Left renal cortex interstitium (tissue), 4 donors: ENCODE measurements around the gene PEX26. TPM values are rescaled to one million over a fixed set of nuclear protein-coding genes. Genes with fewer than 3 reads are reported as not detected.

Experiments used
- DNase-seq, 4 donors: peaks; one replicate each; pipeline ENCODE4 v3.0.0-alpha.2; 2013; ENCODE audit warnings: low read depth in 4 of 4, low spot score in 2 of 4, missing footprints in 1 of 4
- polyA plus RNA-seq, 4 donors: library from polyadenylated mRNA; unstranded; fragments of 120-200 nt; gene quantifications; one replicate each; pipeline ENCODE4 v1.2.1, GENCODE V29; 2013; ENCODE audit not compliant: insufficient read length in 4 of 4

Gene PEX26
- polyA plus RNA-seq, 4 donors: 25.5 to 38.3 (median 34.3) TPM

DNA sequence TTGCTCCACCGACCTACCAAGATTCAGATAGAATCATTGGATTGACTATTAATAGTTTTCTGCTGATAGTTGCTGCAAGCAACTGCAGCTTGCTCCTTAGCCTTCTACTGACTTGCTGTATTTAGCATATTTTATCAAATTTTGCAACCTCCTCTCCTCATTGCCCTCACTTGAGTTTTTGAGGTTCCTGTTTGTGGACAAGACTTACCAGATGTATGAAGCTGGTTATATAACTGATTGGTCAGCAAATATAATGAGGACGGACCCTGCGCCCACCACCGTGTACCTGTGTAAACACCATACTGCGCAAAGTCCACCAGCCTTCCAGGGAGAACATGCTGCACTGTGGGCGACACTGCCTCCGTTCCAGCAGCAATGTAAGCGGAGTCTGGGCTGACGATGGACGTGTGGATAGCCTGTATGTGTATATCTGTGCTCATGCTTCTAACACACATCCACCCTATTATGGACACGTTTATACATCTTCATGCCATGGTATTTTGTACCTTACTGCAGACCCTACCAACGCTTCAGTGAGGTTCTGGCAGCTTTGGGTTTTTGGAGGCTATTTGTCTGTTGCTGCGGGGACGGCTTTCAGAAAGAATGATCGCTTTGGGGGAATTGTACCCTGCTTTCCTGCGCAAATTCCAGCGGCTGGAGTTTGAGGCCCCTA lies 70.6 kb downstream of the PEX26 start:
- DNase-seq: no peak

GRCh38 chr22:18152519-18152918 lies 74.7 kb downstream of the PEX26 start:
- DNase-seq: no peak

DNA sequence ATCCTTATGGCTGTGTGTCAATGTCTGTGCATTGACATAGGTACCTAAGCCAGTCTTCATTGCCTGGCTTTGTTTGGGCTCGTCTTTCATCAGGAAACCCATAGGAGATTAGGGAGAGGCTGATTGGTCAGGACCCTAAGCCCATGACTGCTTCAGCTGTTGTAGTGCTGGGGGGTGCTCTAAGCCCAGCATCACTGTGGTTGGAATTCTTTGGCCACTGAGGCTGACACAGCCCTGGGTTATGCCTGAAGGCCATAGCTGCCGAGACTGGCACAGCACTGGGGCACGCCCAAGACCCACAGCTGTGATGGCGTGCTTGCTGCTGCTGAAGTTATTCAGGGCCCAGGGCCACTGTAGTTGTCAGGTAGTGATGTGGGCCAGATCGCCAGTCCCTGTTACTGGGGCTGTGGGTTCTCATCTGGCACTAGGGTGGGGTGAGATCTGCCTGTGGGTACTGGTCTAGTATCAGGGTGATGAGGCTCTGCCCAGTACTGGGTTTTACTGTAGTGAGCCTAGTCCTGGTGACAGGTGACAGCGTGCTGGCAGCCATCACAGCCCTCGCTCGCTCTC lies 77.1 kb downstream of the PEX26 start:
- DNase-seq: no peak

Other genes with a start within 250 kb of the PEX26 start
- gene MICAL3, start 53.4 kb upstream of the PEX26 start, polyA plus RNA-seq: 10 to 100 TPM; 18.3 to 45.9 (median 34.2) TPM
- gene TUBA8, start 32.8 kb downstream of the PEX26 start, polyA plus RNA-seq: 1 to 10 TPM; 2.6 to 4.5 (median 2.8) TPM
- gene USP18, start 72.2 kb downstream of the PEX26 start, polyA plus RNA-seq: 1 to 10 TPM; 6.0 to 8.3 (median 6.8) TPM